SJSA1 (cell line): ENCODE measurements around the gene ARTN. TPM values are rescaled to one million over a fixed set of nuclear protein-coding genes. Genes with fewer than 3 reads are reported as not detected.

ENCODE experiments used
- DNase-seq, 2 experiments: peaks; one replicate each; pipeline ENCODE4 v3.0.0-alpha.2; 2015 to 2020; ENCODE audit warnings: low spot score in 2 of 2, low read depth in 1 of 2
- H3K27ac ChIP-seq: fragments of 250-450 bp; sonication (Bioruptor Pico); 2 replicates; pipeline ENCODE4 v1.5.1; 2020; ENCODE audit warnings: mild to moderate bottlenecking, moderate library complexity
- H3K27me3 ChIP-seq: fragments of 250-450 bp; sonication (Bioruptor Pico); replicated peaks from 2 replicates; pipeline ENCODE4 v1.5.1; 2020; ENCODE audit warnings: mild to moderate bottlenecking, moderate library complexity
- H3K36me3 ChIP-seq: fragments of 250-450 bp; sonication (Bioruptor Pico); 2 replicates; pipeline ENCODE4 v1.5.1; 2020; ENCODE audit warnings: mild to moderate bottlenecking
- H3K4me1 ChIP-seq: fragments of 250-450 bp; sonication (Bioruptor Pico); replicated peaks from 2 replicates; pipeline ENCODE4 v1.6.1; 2021; ENCODE audit warnings: mild to moderate bottlenecking
- H3K4me3 ChIP-seq: fragments of 250-450 bp; sonication (Bioruptor Pico); 2 replicates; pipeline ENCODE4 v1.5.1; 2020; ENCODE audit warnings: mild to moderate bottlenecking
- H3K9me3 ChIP-seq: fragments of 250-450 bp; sonication (Bioruptor Pico); replicated peaks from 2 replicates; pipeline ENCODE4 v1.5.1; 2020; ENCODE audit warnings: mild to moderate bottlenecking
- total RNA-seq: library from RNA; depleted of rRNA; stranded (reverse); fragments of >200 nt; shearing (Covaris generic); gene quantifications from 2 replicates; pipeline ENCODE4 v1.2.3, GENCODE V29; 2014; rRNA removed

The ARTN gene
- total RNA-seq, 1 experiment from 2014 or later = not detected

DNA sequence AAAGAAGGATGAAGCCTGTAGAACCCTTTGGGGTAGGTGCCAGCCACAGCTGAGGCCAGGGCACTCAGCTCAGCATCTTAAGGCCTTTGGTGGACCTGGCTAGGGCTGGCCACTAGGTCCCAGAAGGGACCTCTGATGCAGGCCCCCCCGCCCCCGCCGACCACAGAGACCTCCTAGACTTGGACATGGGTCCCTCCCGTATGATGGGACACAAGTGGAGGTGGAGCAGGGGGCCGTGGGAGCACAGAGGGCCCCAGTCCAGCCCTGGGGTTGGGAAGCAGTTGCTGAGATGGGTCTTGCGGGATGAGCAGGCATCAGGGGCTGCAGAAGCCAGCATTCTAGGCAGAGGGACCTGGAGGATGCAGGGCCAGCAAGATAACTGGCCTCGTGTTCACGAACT lies 48.6 kb downstream of the ARTN start:
- H3K4me1 ChIP-seq = peaks cover 27% of the 10 kb centered on the region
- no peak overlapping the region for H3K4me3 ChIP-seq
- peaks cover 69% of the 10 kb centered on the region for H3K36me3 ChIP-seq
- no peak for DNase-seq
- no peaks in the 10 kb centered on the region for H3K9me3 ChIP-seq
- H3K27me3 ChIP-seq = no peaks in the 10 kb centered on the region
- no peak overlapping the region for H3K27ac ChIP-seq

DNA sequence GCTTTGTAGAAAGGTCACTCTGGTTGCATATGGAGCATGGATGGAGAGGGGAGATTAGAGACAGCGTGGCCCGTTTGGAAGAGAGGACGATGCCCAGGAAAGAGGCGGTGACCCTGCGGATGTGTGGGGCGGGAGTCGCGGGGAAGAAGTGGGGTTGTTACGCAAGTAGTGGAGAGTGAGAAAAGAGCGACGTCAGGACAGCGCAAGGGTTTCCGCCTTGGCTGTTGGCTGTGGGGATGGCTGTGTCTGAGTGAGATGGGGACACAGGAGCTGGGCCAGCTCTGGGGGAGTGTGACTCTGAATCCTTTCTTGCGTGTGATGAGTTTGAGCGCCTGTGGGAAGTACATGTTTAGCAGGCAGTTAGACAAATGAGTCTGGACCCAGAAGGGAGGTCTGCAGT lies 49.2 kb downstream of the ARTN start:
- H3K36me3 ChIP-seq = peaks cover 64% of the 10 kb centered on the region
- H3K27ac ChIP-seq = no peak overlapping the region
- H3K27me3 ChIP-seq = no peaks in the 10 kb centered on the region
- no peak for DNase-seq
- no peaks in the 10 kb centered on the region for H3K9me3 ChIP-seq
- H3K4me1 ChIP-seq = peaks cover 21% of the 10 kb centered on the region
- H3K4me3 ChIP-seq = no peak overlapping the region

DNA sequence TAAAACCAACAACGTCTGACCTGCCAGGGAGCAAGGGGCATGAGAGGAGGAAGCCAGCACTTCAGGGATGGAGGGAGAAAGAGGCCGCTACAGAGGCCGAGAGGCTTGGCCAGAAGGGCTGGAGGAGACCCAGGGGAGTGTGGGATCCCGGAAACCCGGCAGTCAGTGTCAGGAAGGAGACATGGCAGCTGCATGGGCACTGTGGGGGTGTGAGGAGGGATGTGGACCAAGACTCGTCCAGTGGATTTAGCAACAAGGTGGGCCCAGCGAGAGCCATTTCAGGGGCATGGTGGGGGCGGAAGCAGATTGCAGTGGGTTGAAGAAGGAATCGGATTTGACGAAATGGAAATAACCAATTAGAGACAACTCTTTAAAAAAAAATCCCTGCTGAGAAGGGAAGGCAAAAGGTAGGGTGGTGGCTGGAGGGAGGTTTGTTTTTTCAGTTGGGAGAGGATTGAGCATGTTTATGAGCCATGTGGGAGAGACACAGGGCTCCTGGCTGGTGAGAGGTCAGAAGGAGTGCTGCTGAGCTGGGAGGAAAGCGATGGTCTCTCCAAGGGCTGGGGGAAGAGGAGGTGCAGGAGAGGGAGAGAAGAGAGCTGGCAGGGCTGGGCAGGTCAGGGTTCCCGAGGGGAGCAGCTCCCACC lies 49.8 kb downstream of the ARTN start:
- peaks cover 16% of the 10 kb centered on the region for H3K4me1 ChIP-seq
- no peak for DNase-seq
- no peak overlapping the region for H3K4me3 ChIP-seq
- no peak overlapping the region for H3K27ac ChIP-seq
- H3K36me3 ChIP-seq = peaks cover 58% of the 10 kb centered on the region
- H3K27me3 ChIP-seq = no peaks in the 10 kb centered on the region
- no peaks in the 10 kb centered on the region for H3K9me3 ChIP-seq

DNA sequence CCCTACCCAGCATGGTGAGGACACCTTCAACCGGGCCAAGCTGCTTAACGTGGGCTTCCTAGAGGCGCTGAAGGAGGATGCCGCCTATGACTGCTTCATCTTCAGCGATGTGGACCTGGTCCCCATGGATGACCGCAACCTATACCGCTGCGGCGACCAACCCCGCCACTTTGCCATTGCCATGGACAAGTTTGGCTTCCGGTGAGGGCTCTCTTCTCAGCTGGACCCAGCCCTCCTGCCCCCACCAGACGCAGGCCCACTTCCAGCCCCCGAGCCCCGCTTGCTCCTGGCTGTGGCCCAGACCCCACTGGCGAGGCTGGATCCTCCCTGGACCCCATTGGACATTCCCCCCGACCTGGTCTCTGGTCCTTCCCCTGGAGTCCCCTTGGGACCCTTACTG lies 51.3 kb downstream of the ARTN start:
- DNase-seq = no peak
- H3K4me3 ChIP-seq = no peak overlapping the region
- peaks cover 8% of the 10 kb centered on the region for H3K4me1 ChIP-seq
- H3K36me3 ChIP-seq = peaks cover 53% of the 10 kb centered on the region
- no peaks in the 10 kb centered on the region for H3K9me3 ChIP-seq
- H3K27ac ChIP-seq = no peak overlapping the region
- H3K27me3 ChIP-seq = no peaks in the 10 kb centered on the region

DNA sequence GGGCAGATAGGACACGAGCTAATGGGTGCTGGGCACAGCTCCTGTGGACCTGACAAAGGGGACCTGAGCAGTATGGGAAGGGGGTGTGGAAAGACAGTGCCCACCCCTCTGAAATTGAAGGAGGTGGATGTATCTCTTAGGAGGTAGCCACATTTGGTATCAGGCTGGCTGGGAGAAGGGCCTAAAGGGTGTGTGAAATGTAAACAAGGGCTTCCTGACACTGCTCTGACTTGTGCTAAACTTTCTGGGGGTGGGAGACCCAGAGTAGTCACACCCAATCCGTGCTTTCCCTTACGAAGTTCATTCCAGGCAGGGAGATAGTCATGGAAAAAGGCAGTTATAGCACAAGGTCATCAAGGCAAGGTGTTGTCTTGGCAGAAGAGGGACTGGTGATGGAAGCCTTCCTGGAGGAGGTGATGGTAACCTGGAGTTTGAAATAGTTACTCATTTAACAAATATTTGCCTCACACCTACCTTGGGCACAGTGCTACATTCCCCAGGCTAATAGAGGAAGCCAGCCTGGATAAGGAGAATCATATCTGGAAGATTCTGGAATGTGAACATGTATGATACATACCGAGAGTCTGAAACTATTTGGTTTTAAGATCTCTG lies 52.5 kb downstream of the ARTN start:
- Histone ChIP-seq H3K9me3 (no peaks in the 10 kb centered on the region), H3K27ac (no peak overlapping the region), H3K4me1 (peaks cover 5% of the 10 kb centered on the region), H3K4me3 (no peak overlapping the region), H3K36me3 (peaks cover 41% of the 10 kb centered on the region), H3K27me3 (no peaks in the 10 kb centered on the region)
- DNase-seq = no peak

DNA sequence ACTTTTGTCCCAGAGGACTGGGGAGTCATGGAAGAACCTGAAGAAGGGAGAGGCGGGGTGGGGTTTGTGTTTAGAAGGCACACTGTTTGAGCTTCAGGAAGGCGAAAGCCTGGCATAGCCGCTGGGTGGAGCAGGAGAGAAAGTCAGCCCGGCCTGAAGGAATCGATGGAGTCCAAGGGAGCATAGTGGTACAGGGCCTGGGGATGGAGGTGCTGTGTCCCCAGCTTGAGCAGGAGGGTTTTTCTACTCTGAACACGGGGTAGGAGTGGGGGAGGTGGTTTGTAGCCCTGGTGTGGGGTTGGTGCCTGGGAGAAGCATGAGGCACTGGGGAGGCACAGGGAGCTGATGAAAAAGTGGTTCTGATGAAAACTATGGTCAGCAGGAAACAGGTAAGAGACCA lies 53.1 kb downstream of the ARTN start:
- DNase-seq = no peak
- no peak overlapping the region for H3K27ac ChIP-seq
- peaks cover 36% of the 10 kb centered on the region for H3K36me3 ChIP-seq
- H3K4me1 ChIP-seq = peaks cover 8% of the 10 kb centered on the region
- no peaks in the 10 kb centered on the region for H3K27me3 ChIP-seq
- no peaks in the 10 kb centered on the region for H3K9me3 ChIP-seq
- no peak overlapping the region for H3K4me3 ChIP-seq

Other genes with a start within 250 kb of the ARTN start
- 18.7 and 25.0 TPM in 2 replicates for gene ST3GAL3, start 226.3 kb upstream of the ARTN start, total RNA-seq
- gene IPO13, start 13.1 kb downstream of the ARTN start, total RNA-seq = 14.3 and 25.8 TPM in 2 replicates
- gene DPH2, start 36.2 kb downstream of the ARTN start, total RNA-seq = 20.3 and 50.3 TPM in 2 replicates
- 154 and 235 TPM in 2 replicates for gene ATP6V0B, start 41.2 kb downstream of the ARTN start, total RNA-seq
- 70.2 and 81.8 TPM in 2 replicates for gene B4GALT2, start 45.4 kb downstream of the ARTN start, total RNA-seq
- 1.7 and 4.1 TPM in 2 replicates for gene CCDC24, start 57.8 kb downstream of the ARTN start, total RNA-seq
- gene SLC6A9, start 97.7 kb downstream of the ARTN start, total RNA-seq = 0.66 and 1.4 TPM in 2 replicates
- not detected in 2 replicates for gene KLF17, start 185.0 kb downstream of the ARTN start, total RNA-seq
- gene KLF18, start 207.8 kb downstream of the ARTN start, total RNA-seq = not detected in 2 replicates